PC-9 (cell line): Measurements from ENCODE around the gene IFT20. TPM values are rescaled to one million over a fixed set of nuclear protein-coding genes. Genes with fewer than 3 reads are reported as not detected.

ENCODE experiments used
- BruUV-seq: library from RNA; stranded (reverse); fragments of 400-500 nt; replicated peaks from 2 replicates; lab custom pipeline; 2021; lab: Mats Ljungman, UMichigan
- CTCF ChIA-PET: fragments of 300-600 bp; sonication (Branson Sonifier 250); formaldehyde crosslinking; loops from one replicate; lab custom pipeline; 2022; ENCODE audit warnings: antibody characterized with exemption; lab: Charles Lee
- POLR2A ChIA-PET: fragments of 300-600 bp; sonication (Branson Sonifier 250); formaldehyde crosslinking; loops from one replicate; lab custom pipeline; 2022; ENCODE audit warnings: antibody characterized with exemption; ENCODE audit not compliant: unreplicated experiment; lab: Charles Lee
- DNase-seq, 2 experiments: peaks; one replicate each; pipeline versions ENCODE4 v3.0.0 to v3.0.0-alpha.2; 2015 to 2022; ENCODE audit warnings: mixed read lengths in 1 of 2
- H2AFZ ChIP-seq: fragments of 200-600 bp; sonication (generic); 2 replicates; pipeline ENCODE4 v1.8.1; 2017; ENCODE audit warnings: antibody characterized with exemption
- H3F3A ChIP-seq: fragments of 200-600 bp; sonication (generic); 2 replicates; pipeline ENCODE4 v1.8.1; 2017; ENCODE audit warnings: antibody characterized with exemption, mild to moderate bottlenecking, low read depth; ENCODE audit not compliant: insufficient read depth
- H3K27ac ChIP-seq: fragments of 200-600 bp; sonication (generic); 2 replicates; pipeline ENCODE4 v1.6.1; 2016; ENCODE audit warnings: mixed run types
- H3K27me3 ChIP-seq: fragments of 200-600 bp; sonication (generic); 2 replicates; pipeline ENCODE4 v1.6.1; 2016; ENCODE audit warnings: low read depth, mixed run types; ENCODE audit not compliant: insufficient read depth
- H3K36me3 ChIP-seq: fragments of 200-600 bp; sonication (generic); 2 replicates; pipeline ENCODE4 v1.6.1; 2016; ENCODE audit warnings: low read depth, mixed run types
- H3K4me1 ChIP-seq: fragments of 200-600 bp; sonication (generic); replicated peaks from 2 replicates; pipeline ENCODE4 v1.6.1; 2016; ENCODE audit warnings: mixed run types; ENCODE audit not compliant: insufficient read depth
- H3K4me2 ChIP-seq: fragments of 200-600 bp; sonication (generic); 2 replicates; pipeline ENCODE4 v1.6.1; 2017; ENCODE audit warnings: mixed run types
- H3K4me3 ChIP-seq: fragments of 200-600 bp; sonication (generic); 2 replicates; pipeline ENCODE4 v1.6.1; 2016; ENCODE audit warnings: mixed run types
- H3K79me2 ChIP-seq: fragments of 200-600 bp; sonication (generic); 2 replicates; pipeline ENCODE4 v1.6.1; 2017; ENCODE audit warnings: low read depth, mixed run types
- H3K9me2 ChIP-seq: fragments of 200-600 bp; sonication (generic); 2 replicates; pipeline ENCODE4 v1.8.1; 2017; ENCODE audit warnings: mild to moderate bottlenecking; ENCODE audit not compliant: insufficient read depth
- H3K9me3 ChIP-seq: fragments of 200-600 bp; sonication (generic); 2 replicates; pipeline ENCODE4 v1.8.1; 2016; ENCODE audit warnings: low read depth; ENCODE audit not compliant: insufficient read depth
- H4K20me1 ChIP-seq: fragments of 200-600 bp; sonication (generic); 2 replicates; pipeline ENCODE4 v1.8.1; 2017; ENCODE audit not compliant: insufficient read depth
- EZH2 ChIP-seq: fragments of 200-600 bp; sonication (generic); IDR thresholded peaks from 2 replicates; pipeline ENCODE4 v1.8.0; 2017; ENCODE audit warnings: antibody characterized with exemption, low read depth
- intact Hi-C: fragments of 100-400 bp; cut with micrococcal nuclease; formaldehyde crosslinking; loops from one replicate; pipeline ENCODE4 v1.10.0; 2022; ENCODE audit not compliant: unreplicated experiment
- total RNA-seq: library from RNA; stranded (reverse); gene quantifications from 2 replicates; pipeline ENCODE4 v1.2.3, GENCODE V29; 2021
- TF ChIP-seq, protein P1 (sequence below): fragments of 200-600 bp; sonication (generic); conservative IDR thresholded peaks from 2 replicates; pipeline ENCODE4 v1.6.1; 2017; ENCODE audit warnings: mixed run types, antibody characterized with exemption, mild to moderate bottlenecking, moderate library complexity

IFT20 gene
- total RNA-seq, 1 experiment from 2014 or later: 42.3 TPM

DNA sequence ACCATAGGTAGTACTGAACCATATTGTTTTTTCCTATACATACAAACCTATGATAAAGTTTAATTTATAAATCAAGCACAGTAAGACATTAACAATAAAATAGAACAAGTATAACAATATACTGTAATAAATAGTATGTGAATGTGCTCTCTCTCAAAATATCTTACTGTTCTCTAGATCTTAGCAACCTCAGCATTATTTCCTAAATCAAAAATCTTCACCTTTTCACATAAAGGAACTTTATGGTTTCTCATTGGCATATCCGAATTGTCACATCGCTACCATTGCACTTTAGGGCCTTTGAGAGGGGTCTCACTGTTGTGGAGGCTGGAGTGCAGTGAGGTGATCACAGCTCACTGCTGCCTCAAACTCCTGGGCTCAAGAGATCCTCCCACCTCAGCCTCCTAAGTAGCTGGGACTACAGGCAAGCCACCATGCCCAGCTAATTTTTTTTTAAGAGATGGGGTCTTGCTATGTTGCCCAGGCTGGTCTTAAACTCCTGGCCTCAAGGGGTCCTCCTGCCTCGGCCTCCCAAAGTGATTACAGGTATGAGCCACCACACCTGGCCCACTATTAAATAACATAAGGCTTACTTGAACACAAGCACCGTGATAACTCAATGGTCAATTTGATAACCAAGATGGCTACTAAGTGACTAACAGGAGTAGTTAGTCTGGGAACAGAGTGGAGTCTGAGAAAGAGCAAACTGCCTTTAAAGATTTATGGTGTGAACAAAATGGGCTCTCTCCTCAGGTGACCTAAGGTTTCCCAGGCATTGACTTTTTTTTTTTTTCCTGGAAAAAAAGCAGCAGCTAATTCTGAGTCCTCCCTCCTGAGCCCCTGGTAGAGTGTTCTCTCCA, 19.2 kb downstream of the IFT20 start:
- no peaks in the 10 kb centered on the region for H4K20me1 ChIP-seq
- ChIA-PET POLR2A (interaction anchor here (0.6 kb wide), 1 partner anchor 37 kb away, joined by 3 read pairs; no protein-coding TSS in a partner anchor), CTCF (no interaction called here)
- no peaks in the 10 kb centered on the region for H3K9me3 ChIP-seq
- DNase-seq: no peak
- H3K9me2 ChIP-seq: no peaks in the 10 kb centered on the region
- H3K4me1 ChIP-seq: peaks cover 19% of the 10 kb centered on the region
- no peaks in the 10 kb centered on the region for H3K27me3 ChIP-seq
- peaks cover 18% of the 10 kb centered on the region for H3K79me2 ChIP-seq
- no peak for TF ChIP-seq EZH2
- TF ChIP-seq, protein P1, sequence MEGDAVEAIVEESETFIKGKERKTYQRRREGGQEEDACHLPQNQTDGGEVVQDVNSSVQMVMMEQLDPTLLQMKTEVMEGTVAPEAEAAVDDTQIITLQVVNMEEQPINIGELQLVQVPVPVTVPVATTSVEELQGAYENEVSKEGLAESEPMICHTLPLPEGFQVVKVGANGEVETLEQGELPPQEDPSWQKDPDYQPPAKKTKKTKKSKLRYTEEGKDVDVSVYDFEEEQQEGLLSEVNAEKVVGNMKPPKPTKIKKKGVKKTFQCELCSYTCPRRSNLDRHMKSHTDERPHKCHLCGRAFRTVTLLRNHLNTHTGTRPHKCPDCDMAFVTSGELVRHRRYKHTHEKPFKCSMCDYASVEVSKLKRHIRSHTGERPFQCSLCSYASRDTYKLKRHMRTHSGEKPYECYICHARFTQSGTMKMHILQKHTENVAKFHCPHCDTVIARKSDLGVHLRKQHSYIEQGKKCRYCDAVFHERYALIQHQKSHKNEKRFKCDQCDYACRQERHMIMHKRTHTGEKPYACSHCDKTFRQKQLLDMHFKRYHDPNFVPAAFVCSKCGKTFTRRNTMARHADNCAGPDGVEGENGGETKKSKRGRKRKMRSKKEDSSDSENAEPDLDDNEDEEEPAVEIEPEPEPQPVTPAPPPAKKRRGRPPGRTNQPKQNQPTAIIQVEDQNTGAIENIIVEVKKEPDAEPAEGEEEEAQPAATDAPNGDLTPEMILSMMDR: no peak
- intact Hi-C loops: loop anchor here (5.0 kb wide), 1 partner anchor 34 kb away; no protein-coding TSS in a partner anchor
- H2AFZ ChIP-seq: no peak overlapping the region
- no peak overlapping the region for H3K4me3 ChIP-seq
- H3K27ac ChIP-seq: no peak overlapping the region
- H3K4me2 ChIP-seq: no peak overlapping the region
- H3F3A ChIP-seq: no peaks in the 10 kb centered on the region
- BruUV-seq: no TSS peak
- no peaks in the 10 kb centered on the region for H3K36me3 ChIP-seq

DNA sequence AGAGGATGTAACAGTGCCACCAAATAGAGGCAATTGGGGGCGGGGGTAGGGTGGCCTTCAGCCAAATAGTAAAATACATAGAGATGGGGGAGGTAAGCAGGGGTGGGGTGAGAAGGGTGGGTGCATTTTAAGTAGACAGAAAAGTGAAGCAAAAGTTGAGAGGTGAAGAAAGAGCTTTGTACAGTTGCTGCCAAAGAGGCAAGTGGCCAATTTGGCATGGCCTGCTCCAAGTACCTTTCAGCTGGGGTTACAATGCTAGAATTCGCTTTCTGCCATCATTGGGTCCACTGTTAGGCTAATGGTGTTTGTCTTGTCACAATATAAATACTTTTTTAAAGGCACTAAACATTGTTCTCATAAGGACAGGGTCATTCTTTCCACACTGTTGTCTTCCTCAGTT, 21.4 kb downstream of the IFT20 start:
- Histone ChIP-seq H3K4me1 (0 out of 2 replicates have a peak, but pooled peaks cover 5% of the 10 kb centered on the region), H3K9me3 (no peaks in the 10 kb centered on the region), H3K27ac (no peak overlapping the region), H4K20me1 (no peaks in the 10 kb centered on the region), H3K4me2 (no peak overlapping the region), H3K79me2 (no peaks in the 10 kb centered on the region), H3K27me3 (no peaks in the 10 kb centered on the region), H3K36me3 (no peaks in the 10 kb centered on the region), H3F3A (no peaks in the 10 kb centered on the region), H3K4me3 (no peak overlapping the region), H2AFZ (no peak overlapping the region), H3K9me2 (no peaks in the 10 kb centered on the region)
- intact Hi-C loops: no loop called here
- no peak for TF ChIP-seq EZH2
- TF ChIP-seq, protein P1: no peak
- BruUV-seq: no TSS peak
- CTCF ChIA-PET: no interaction called here
- DNase-seq: no peak
- POLR2A ChIA-PET: no interaction called here

DNA sequence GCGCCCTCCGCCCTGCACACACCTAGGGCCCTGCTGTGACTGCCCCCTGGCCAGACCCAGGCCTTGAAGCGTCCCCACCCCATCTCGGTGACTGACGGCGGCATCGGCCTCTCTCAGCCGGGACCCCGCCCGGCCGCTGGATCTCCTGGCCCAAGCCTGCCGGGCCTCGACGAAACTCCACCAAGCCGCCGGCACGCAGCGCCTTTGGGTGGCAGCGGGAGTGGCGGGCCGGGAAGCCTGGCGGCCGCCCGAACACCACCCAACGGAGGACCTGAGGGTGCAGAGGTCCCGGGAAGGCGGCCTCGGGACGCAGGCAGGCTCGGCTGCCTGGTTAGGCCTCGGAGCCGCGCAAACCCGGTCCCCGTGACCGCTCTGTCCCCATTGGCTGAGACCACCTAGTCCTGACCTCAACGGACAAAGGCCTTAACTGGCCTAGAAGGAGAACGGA, 28.3 kb downstream of the IFT20 start:
- Histone ChIP-seq H3K79me2 (no peaks in the 10 kb centered on the region), H3K9me2 (no peaks in the 10 kb centered on the region), H4K20me1 (no peaks in the 10 kb centered on the region), H3K4me2 (no peak overlapping the region), H3K36me3 (no peaks in the 10 kb centered on the region), H2AFZ (no peak overlapping the region), H3K4me1 (no peaks in the 10 kb centered on the region), H3F3A (no peaks in the 10 kb centered on the region), H3K27ac (no peak overlapping the region), H3K4me3 (no peak overlapping the region), H3K27me3 (no peaks in the 10 kb centered on the region), H3K9me3 (no peaks in the 10 kb centered on the region)
- intact Hi-C loops: no loop called here
- TF ChIP-seq, protein P1: no peak
- no peak for TF ChIP-seq EZH2
- ChIA-PET CTCF (no interaction called here), POLR2A (no interaction called here)
- no TSS peak for BruUV-seq
- no peak for DNase-seq
